ENCODE results near the gene MACO1.
"Not testable (repeated sequence)": the region's sequence is repeated elsewhere in the genome, so short reads cannot be mapped to it uniquely, and the experiment has no call there.

The MACO1 gene

DNA sequence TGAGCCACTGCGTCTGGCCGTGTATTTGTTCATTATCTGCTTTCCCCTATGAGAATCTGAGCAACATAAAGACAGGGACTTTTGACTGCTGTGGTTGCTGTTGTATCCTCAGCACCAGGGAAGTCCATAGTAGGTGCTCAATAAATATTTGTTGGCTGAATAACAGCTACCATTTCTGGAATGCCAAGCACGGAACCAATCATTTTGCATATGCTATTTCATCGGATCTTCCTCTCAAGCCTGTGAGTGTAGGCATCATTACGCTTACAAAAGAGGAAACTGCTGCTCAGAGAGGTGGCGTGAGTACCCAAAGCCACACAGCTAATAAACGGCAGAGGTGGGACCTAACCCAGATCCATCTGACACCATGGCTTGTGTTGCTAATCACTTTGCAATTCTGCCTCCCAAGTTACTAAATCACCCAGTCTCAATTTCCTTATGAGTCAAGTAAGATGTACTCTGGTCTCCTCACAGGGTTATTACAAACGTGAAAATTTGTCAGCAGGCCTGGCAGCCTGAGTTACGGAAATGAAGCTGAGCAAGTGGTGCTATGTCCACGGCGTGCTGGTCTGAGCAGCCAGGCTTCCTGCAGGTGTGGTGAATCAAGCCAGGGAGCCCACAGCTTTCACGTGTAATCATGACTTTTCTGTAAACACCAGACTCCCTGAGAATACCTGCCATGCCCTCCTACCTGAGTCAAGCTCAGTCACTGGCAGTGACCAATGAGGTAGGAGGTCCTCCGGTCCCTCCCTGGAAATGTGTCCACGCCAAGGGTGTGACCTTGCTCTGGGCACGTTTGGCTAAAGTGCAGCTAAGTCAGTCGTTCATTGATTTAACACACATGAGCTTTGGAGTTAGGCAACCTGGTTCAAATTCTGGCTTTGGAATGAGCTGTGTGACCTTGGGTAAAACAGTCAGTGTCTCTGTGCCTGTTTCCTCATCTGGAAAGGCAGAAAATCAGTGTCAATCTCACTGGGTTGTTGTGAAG is 5.3 kb upstream of the MACO1 start:
- no peak for DNase-seq

DNA sequence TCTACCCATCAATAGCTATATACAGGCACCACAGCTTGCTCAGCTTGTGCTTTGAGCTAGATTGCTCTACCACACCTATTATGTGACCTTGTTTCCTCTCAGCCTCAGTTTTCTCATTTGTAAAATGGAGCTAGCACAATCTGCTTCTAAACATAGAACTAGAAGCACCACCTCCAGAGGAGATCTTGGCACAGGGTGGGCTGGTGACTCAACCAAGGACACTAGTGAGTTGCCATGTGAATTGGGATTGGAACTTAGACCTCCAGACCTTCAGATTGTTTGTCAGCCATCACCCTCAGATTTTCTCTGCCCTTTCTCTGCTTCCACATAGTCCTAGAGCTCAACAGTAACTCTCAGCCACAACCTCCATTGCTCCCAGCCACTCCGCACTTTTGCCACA is 3.0 kb upstream of the MACO1 start:
- DNase-seq: no peak

DNA sequence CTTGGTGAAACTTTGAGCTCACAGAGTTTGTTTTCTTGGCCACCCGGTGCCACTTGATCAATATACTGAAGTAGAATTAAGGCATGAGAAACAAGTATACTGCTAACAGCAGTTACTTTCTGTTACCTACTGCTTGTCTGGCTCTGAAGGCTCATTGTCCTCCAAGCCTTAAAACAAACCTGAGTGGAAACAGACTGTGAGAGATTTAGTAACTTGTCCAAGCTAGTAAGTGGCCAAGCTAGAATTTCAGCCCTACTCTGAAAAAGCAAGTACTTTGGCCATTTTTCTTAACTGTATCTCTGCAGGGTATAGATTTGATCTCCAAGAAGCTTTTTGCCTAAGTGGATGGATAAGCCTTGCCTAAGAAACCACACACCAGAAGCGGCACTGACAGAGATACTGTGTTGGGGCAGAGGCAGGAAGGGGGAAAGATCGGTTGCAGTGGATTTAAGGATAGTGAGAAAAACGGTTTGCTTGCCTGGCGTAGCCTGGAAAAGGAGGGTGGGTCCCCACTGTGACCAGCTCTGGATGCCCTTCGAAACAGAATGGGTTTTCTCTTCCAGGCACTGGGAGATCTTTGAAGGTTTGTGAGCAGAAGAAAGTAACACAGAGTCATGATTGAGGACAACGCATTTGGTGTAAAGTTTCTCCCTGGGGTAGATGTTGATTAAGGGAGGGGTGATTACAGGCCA is 2.1 kb upstream of the MACO1 start:
- DNase-seq: no peak

DNA sequence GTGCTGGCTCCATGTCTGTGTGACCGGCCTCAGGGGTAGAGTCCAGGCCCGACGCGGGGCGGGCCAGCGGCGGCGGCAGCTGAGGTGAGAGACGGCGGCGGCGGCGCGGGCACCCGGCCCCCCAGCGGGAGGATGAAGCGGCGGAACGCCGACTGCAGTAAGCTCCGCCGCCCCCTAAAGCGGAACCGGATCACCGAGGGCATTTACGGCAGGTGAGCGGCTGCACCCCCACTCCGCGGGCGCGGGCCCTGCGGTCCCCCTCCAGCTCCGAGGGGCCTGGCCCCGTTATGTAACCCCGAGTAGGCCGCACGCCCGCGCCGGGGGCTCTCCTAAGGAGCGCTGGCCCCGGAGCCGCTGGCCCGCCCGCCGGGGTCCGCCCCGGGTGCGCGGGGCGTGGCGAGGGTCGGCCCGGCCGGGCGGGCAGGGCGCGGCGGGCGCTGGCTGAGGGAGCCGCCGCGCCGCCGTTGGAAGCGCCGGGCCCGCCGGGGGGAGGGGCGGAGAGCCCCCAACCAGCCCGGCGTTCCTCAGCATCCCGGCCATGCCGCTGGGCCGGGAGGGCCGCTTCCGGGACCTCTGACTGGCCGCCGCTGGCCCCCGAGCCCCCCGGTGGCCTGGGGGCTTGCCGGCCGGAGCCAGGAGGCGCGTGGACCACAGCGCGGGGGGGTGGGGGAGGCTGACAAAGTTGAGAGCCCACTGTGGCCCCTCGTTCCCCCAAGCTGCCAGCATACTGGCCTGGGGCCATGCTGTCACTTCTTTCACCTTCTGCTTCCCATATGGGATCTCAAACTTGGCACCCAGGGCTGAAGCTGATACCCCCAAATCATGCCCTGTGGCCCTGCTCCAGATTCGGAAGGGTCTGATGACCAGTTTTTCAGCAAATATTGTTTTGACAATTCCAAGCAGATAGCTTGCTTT is 527 bp downstream of the MACO1 start:
- DNase-seq: peak in 1 of 2 donors; percentile 19

DNA sequence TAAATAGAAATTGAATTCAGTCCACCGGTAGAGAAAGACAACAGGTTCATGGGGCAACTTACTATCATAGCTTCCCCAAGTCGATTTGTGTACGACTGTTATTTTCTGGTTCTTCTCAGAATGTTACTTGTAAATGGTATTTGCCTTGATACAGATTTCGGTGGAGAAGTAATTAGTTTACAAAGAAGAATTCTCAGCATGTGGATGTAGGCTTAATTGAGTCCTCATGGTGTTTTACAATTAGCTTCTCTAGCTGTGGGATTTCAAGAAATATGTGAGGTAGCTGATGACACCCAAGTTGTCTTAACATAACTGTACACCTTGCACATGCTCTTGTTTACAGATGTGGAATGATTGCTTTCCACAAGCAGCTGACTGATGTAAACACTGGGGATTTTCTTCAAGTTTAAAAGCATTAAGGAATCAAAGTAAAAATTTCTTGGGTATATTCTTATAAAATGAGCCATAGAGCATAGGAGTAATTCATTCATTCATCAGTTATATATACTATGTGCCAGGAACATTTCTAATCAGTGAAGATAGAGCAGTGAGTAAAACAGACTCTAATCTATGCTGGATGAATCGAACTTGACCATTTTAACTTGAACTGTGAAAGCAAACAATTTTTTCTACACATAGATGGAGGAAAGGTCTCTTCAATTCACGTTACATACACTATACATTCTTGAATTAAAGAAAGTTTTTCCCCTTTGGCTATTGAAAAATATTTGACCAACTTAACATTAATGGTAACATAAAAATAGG is 1.4 kb downstream of the MACO1 start:
- no peak for DNase-seq

DNA sequence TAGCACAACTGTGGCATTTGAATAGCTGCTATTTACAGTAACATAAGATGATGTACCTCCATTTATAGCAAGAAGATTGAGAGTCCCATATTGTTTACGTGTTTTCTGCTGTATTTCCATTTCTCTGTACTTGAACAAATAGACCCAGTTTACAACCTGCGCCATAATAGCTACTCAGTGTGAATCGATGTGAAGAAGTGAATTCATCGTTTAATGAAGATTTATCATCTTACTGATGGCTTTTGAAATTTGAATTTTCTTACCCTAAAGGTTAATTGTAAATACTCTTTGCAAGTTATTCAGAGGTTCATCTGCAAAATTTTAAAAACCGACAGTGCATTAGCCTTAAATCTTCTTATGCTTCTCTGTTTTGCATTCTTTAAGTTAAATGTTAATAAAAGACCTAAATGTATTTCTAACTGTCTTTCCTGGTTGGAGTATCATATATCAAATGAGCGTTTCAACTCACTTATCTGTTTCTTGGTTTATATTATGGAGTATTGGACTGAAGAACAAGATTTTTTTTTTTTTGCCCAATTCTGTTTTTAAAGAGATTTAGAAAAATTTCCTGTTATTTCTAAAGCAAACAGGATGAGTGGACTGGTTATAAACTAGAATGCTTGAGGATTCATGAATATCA is 2.2 kb downstream of the MACO1 start:
- DNase-seq: no peak

DNA sequence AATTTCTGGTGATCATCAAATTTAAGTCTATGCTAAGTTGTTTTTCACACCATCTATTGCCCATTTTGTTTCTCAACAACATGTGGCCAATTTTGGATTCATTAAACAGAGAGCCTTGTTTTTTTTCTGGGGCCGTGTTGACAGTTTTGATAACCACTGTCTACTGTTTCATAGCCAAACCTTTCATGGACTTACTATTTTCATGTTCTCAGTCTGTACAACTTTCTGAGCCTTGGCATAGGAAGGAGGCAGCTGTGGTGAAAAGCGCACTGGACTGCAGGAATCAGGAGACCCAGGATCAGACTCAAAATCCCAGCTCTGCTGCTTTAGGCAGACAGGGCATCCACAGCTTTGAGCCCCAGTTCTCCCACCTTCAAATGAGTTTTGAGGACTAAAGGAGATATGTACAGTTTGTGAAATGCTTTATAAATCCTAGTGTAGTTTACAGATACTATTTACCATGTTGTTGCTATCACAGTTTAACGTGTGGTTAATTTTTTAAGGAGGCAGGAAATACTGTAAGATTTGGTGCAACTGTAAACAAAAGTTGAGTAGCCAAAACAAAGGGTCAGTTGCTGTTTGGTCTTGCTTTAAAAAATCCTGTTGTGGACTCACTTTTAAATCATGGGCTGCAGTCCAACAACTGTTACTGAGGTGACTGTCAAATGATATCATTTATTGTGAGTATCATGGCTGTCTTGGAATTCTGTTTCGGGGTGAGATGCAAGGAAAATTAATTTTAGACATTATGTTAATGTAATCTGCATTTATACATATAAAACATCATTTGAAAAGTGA is 2.9 kb downstream of the MACO1 start:
- DNase-seq: no peak

DNA sequence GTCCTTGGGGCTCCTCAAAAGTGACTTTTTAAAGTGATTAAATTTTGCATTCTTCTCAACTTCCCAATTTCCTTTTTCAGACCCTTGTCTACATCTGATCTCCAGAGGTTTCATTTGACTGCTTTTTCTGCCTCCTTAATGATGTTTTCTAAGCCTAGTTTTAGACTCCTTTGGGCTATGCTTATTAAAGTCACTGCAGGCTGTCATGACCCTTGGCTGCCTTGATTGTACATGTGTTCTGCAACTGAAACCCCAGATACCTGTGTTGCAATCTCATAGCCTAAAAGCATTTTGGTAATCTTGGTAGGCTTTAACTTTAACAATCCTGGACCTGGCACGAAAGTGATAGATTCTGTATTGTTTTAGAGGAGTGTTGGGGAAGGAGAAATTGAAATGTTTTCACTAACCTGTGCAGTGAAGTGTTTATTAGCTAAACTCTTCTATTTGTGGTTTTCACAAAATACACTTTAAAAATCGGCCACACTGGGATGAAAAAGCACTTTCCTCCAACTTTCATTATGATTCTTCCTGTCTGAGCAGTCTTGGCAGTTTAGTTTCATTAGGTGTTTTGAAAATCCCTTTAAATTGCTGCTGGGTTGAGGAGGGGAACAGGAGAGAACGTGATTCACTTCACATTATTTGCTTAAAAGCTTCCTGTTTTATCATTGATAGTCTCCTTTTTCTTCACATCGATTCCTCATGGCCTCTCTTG is 4.9 kb downstream of the MACO1 start:
- DNase-seq: no peak

DNA sequence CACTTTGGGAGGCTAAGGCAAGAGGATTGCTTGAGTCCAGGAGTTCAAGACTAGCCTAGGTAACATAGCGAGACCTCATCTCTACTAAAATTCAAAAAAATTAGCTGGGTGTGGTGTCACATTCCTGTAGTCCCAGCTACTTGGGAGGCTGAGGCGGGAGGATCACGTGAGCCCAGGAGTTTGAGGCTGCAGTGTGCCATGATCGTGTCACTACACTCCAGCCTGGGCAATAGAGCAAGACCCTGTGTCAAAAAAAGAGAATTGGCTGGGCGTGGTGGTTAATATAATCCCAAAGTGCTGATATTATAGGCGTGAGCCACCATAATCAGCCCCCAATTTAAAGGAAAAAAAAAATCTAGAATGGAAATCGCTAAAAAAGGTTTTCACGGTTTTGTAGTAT is 7.0 kb downstream of the MACO1 start:
- DNase-seq: no peak

DNA sequence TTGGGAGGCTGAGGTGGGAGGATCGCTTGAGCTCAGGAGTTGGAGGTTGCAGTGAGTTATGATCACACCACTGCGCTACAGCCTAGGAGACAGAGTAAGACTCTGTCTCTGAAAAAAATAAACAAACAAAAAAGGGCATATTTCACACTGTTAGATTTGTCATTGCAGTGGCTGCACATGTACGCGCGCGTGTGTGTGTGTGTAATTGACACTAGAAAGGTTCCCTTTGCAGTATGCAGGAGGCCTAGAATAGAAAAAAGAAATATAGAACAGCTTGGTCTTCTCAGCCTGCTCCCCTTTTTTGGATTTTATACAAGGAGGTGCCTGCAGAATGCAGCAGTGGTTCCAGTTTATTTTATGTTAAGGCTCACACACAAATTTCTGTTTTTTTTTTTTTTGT is 8.6 kb downstream of the MACO1 start:
- no peak for DNase-seq

DNA sequence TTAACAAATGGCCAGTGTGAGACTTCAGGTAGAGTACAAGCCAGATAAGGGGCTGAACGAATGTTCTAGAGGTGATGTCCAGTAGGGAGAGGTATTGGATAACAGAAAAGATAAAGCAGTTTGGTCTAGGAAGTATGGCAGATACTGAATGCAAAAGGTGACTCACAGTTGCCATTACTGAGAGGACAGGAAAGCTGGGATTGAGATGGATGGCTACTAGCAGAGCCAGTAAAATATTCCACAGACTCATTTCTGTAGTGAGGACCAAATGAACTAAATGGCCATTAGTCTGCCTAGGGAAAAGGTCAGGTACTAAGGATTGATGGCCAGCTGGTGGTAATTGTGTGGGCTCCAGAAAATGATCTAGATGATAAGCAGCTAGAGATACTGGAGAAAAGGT is 11.5 kb downstream of the MACO1 start:
- no peak for DNase-seq

DNA sequence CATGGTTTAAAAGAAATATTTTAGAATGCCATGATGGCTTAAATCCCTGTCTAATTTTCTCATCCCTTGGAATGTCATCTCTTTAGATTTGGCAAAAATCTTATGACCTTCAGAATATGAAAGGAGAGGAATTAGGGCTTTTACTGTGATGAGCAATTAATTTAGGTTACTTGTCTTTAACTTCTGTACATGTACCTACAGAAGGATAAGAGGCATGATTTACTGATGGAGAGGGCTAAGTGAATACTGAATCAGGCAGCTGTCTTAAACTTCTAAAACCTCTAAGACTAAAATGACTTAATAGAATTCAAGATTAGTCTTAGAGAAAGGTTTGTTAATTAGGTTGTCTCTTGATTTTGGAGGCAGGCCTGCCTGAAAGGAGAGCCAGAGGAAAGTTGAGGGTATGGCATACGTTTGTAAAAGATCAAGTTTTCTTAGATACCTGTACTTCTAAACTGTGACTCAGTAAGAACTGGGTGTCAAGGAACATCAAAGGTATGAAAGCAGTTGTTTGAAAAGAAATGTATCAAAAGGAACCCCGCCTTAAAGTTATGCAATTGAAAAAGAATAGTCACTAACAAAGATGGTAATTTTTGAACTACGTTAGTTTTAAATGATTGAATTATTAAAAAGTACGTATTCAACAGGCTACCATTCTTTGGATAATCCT is 12.5 kb downstream of the MACO1 start:
- no peak for DNase-seq

DNA sequence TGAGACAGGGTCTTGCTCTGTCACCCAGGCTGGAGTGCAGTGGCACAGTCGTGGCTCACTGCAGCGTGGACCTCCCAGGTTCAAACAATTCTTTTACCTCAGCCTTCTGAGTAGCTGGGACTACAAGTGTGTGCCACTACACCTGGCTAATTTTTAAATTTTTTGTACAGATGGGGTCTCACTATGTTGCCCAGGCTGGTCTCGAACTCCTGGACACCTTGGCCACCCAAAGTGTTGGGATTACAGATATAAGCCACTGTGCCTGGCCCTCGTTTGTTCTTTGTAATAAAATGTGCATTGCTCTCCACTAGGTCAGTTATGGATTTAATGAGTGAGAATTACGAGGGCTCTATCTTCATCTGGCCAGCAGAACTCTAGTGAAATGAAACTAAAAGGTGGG is 13.9 kb downstream of the MACO1 start:
- not testable (repeated sequence) for DNase-seq

DNA sequence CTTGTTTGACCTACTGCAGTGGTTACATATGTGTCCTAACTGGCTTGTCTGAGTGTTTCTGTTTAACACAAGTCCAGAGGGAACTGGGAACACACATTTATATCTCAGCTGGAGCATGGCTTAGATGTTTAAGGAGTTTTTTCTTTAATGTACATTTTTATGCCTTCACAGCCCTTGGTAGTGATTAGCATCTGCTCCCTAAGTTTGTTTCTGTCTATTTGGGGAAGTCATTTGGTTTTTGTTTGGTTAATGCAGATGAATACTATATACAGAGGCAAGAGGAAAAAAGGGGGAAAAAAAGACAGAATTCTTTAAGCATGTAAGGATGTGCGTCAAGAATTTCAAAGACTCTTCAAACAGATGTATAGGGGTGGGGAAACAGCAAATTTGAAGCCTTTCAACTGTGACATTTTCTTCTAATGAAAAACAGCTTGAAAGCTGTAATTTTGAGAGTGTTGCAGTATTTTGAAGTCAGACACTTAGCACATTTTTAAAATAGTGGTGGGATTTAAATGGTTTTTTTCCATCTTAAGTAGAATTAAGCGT is 15.4 kb downstream of the MACO1 start:
- no peak for DNase-seq

DNA sequence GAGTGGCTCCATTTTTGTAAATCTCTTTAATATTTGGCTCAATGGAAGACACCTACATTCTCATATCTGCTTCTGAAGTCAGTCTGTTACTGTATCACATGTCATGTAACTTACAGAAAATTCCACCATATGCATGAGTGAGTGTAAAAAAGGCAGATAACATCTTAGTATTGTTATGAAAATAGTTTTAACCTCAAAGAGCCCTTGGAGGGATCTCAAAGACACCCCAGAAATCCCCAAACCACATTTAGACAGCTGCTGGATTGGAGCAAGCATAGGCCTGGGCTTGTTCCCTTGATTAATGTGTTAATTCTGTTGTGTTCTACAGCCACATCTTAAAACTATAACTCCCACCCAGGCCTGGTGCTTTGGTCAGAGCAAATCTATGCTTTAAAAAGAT is 16.9 kb downstream of the MACO1 start:
- no peak for DNase-seq

DNA sequence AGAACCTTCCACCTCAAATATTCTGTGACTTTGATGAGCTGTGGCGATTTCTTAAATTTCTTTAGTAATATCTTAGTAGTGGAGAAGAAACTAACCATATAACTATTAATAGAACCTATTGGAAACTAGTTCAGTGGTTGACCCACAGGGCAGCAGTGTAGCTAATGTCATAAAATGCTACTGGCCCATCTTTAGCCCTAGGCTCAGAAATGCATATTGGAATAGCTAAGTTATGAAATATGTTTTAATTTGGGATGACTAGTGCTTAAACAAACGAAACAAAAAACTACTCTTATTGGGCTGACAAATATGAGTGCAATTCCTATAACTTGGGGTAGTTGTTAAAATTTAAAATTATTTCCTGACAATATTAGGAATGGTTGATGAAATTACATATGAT is 20.2 kb downstream of the MACO1 start:
- DNase-seq: no peak

DNA sequence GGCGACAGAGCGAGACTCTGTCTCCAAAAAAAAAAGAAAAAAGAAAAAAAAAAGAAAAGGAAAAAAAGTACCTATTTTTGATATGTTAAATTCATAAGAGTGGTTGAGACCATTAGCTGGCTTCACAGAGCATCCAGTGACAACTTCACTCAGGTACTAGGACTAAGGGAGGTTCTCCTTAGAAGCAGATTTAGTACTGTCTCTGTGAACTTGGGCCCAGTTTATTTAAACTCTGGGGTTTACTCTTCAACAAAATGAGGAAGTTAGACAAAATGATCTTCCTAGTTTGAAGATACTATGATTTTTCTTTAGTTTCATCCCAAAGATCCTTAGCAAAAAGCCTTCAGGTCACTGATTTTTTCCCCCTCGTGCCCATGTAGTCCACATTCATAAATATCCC is 21.2 kb downstream of the MACO1 start:
- no peak for DNase-seq

DNA sequence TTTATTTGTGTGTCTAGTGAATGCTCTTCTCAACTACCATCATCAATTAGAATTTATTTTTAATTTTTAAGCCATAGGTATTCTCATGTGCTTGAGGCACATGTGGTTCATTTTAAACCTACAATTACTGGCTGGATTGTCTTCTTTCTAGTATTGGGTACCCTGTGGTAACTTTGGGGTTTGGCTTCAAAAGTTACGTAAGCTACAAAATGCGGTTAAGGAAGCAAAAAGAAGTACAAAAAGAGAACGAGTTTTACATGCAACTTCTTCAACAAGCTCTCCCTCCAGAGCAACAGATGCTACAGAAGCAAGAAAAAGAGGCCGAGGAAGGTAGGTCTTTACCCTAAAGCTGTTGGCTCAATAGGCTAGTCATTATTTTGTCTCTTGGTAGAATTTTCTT is 25.8 kb downstream of the MACO1 start:
- no peak for DNase-seq

DNA sequence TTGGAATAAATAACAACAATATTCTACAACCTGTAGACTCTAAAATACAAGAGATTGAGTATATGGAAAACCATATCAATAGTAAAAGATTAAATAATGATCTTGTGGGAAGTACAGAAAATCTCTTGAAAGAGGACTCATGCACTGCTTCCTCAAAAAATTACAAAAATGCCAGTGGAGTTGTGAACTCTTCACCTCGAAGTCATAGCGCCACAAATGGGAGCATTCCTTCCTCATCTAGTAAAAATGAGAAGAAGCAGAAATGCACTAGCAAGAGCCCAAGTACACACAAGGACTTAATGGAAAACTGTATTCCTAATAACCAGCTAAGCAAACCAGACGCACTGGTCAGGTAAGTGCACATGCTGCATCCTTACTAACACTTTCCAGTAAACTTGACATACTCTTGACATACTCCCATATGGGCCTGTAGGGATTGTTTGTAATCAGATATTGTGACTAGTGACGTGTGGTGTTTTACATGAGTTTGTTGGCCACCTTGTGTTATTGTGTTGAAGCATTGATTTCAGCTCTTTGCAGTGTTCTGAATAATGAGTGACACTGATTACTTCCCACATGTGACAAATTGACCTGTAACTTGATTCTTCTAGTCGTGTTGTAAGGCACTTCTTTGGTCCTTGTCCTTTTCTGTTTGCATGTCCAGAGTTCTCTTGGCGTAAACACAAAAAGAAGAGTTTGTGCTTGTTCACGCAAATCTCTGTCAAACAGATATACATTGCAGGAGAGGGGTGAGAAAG is 28.0 kb downstream of the MACO1 start:
- DNase-seq: no peak

Data from stimulated activated CD4-positive, alpha-beta T cell treated with anti-CD3 and anti-CD28 coated beads, Interleukin-2, amount 100 ng/mL, for 24 hours (primary cell).